ENCODE measurements around the gene LIMK1.
A peak's percentile ranks its signal among the peaks of the same experiment; 100 is the strongest.
"Not testable (repeated sequence)": the region's sequence is repeated elsewhere in the genome, so short reads cannot be mapped to it uniquely, and the experiment has no call there.

The LIMK1 gene
- total RNA-seq: 15.2 to 26.0 (median 25.1) reads per million in 3 experiments

DNA sequence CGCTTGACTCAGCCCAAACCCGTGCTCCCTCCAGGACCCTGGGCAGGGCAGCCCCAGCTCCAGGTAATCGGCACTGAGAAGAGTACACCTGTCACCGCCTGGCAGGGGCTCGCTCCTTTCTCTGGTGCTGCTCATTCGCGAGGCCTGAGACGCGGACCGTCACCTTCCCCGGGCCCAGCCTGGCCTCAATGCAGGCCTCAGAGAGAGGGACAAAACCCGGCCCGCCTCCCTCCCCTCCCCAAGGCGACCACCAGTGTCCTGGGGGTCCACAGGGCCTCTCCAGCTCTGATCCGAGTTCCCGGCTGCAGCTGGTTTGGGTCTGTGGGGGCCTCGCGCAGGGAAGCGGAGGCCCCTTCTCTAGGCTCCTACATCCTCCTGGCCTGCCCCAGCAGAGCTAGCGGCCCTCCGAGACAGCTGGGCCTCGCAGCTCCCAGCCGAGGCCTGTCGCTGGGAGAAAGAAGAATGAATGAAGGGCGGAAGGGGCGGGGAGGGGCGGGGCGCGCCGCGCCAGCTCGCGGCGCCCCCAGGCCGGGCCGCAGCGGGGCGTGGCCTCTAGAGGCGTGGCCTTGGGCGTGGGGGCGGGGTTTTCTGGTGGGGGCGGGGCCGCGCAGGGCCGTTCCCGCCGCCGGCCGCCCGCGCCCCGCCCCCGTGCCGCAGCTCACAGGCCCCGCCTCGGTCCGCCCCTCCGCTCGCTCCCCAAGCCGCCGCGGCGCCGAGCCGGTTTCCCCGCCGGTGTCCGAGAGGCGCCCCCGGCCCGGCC lies at the start of gene LIMK1:
LIMK1 (plus strand) TSS at position 688 of the 760 bp plus-strand sequence. CDS start 187 bp downstream, outside the sequence.
- DNase-seq: peak; percentile 77

DNA sequence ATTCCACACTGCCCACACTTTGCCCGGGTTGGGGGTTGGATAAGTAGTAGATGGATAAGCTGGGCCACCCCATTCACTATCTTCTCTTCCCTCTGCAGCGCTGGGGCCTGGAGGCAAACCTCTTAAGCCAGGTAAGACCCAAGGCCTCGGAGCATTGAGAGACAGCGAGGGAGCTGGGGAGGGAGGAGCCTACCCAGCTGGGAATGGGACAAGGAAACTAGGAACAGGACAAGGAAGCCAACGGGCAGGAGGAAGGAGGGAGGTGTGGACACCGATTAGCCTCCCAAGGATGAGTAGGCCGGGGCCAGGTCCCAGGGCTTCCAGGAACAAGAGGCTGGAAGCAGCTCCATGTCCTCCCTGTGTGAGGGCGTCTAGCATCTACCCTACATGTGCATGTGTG lies 46.0 kb upstream of the LIMK1 start:
- DNase-seq: no peak

DNA sequence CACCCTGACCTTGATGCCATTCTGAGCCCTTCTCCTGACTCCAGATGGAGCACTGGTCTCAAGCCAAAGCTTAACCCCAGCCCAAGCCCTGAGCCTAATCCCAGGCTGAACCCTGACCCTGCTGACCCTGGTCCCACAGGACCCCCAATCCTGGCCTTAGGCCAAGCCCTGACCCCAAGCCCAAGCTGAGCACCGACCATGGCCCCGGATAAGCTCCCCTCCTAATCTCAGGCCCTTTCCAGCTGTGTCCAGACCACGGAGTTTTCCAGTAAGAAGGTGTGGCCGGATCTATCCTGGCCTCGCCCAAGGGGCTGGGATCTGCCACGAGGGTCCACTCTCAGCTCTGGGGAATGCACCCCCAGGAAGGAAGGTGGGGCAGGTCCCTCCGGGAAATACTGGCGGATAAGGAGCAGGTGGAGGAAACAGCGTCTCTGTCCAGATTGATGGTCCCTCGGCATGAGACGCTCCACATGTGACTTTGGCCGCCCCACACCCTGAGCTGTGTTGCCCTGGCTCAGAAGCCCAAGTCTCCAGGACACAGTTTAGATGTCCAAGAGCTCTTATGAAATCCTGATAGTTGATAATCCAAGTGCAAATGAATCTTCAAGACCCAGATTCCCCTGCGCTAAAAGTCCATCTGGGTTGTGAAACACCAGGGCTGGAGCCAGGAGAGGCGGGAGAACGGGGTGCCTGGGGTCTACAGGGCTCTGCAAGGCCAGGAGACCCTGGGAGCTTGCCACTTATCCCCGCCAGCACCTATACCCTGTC lies 45.2 kb upstream of the LIMK1 start:
- DNase-seq: no peak

DNA sequence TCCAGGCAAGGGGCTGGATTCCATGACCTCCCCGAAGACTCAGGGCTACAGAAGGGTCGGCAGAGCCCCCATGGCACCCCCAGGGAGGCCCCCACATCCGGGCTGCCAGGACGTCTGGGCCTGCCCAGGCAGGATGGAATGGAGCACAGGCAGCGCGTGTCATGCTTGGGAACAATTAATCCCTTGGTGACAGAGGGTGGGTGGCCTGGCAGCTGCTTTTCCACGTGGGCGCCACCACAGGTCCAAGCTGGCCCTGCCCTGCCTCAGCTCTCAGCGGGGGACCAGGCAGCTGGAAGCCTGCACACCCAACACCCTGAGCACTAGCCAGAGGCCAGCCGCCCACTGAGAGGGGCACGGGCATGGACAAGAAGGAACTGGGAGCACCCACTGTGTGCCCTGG lies 44.3 kb upstream of the LIMK1 start:
- DNase-seq: no peak

DNA sequence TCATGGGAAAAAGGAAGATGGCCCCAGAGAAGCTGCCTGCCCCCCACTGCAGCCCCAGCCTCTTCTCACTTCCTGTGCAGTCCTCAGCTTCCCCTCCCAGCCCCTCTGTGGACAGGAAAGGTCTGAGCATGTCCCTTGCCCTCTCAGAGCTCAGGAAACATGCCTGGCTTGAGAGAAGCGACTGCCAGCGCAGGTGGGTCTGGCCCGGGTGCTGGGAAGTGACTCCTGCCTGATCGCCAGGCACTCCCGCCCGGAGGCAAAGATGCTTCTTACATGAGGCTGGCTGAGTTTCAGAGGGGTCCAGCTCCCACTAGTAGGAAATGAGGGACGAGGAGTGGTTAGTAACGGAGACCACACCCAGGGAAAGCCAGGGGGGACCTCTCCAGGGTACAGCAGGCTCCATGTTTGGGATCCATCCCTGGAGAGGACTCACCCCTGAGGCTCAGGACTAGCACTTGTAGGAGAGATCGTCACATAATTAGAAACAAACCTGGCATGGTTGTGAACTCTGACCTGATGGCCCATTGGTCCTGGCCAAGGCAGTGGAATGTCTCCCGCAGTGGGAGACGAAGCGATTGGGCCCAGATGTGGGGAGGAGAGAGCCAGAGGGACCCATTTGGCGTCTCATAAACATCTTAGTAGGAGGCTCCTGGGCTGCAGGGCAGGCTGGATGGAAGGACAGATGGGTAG lies 43.4 kb upstream of the LIMK1 start:
- no peak for DNase-seq

DNA sequence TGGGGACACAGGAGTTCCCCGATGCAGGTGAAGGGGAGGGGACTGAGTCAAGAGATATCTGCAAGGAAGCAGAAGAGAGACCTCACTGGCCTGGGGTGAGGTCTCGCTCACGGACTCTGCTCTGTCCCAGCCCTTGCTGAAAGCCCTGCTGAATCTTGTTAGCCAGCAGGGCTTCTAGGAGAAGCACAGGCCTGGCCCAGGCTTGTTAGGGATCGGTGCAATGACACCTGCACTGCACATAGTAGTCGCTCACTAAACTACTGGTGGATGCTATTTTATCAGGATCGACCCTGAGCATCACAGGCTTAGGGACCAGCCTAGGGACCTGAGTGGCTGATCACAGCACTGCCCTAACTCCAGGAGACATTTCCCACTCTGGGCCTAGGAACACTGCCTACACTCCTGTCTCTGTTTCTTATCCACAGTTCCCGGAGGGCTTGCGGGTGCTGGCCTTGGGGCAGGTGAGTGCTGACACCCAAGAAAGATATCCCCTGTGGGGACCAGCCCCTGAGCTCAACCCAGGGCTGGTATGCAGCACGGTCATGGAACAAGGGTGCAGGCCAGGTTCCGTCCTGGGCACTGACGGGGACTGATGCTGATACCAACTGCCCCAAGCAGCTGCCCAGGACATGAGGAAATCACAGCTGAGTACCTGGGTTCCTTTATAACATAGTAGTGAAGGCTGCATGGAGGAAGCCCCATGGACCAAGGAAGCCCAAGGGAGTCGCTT lies 42.6 kb upstream of the LIMK1 start:
- DNase-seq: no peak

DNA sequence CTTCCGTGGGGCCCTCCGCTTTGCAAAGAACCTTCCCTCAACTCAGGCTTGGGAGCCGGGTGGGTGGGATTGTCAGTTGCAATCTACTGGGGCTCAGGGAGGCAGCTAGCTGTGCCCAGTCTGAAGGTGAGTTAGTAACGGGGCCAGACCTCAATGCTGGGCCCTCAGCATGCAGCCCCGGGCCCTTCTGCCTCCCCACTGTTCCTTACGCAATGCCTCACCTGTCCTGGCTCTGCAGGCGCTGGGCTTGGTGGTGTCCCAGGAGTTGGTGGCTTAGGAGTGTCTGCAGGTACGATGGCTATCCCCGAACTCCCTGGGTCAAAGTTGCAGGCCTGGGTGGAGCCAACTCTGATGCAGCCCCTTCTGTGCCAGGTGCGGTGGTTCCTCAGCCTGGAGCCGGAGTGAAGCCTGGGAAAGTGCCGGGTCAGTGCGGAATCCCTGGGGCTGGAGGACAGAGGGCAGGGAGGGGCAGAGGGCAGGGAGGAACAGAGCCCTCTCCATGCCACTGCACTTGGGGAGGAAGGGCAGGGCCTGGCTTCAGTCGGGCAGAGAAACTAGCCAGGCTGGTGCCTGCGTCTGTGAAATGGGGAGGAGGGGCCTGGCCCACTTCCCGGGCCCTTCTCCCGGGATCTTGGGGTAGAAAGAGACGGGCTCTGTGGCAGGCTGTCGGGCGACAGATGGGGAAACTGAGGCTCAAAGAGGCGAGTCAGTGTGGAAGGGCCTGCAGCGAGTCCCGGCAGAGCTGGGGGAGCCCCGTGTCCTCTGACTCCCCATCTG lies 40.7 kb upstream of the LIMK1 start:
- DNase-seq: no peak

DNA sequence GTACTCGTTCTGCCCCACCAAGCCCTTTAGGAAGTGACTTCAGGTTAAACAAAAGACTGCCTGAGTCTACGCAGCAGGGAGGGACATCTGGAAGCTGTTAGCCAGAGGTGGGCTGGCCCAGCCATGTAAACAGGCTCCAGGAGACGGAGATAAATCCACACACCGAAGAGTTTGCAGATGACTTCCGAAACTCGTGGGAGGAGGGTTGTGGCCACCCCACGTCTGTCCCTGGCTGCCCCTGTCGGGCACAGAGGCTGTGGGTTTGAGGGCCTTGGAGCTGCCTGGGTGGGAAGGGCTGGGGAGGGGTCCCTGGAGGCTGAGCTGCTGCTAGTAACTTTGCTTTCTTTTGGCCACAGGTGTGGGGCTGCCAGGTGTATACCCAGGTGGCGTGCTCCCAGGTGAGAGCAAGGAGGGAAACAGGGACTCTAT lies 40.1 kb upstream of the LIMK1 start:
- no peak for DNase-seq

DNA sequence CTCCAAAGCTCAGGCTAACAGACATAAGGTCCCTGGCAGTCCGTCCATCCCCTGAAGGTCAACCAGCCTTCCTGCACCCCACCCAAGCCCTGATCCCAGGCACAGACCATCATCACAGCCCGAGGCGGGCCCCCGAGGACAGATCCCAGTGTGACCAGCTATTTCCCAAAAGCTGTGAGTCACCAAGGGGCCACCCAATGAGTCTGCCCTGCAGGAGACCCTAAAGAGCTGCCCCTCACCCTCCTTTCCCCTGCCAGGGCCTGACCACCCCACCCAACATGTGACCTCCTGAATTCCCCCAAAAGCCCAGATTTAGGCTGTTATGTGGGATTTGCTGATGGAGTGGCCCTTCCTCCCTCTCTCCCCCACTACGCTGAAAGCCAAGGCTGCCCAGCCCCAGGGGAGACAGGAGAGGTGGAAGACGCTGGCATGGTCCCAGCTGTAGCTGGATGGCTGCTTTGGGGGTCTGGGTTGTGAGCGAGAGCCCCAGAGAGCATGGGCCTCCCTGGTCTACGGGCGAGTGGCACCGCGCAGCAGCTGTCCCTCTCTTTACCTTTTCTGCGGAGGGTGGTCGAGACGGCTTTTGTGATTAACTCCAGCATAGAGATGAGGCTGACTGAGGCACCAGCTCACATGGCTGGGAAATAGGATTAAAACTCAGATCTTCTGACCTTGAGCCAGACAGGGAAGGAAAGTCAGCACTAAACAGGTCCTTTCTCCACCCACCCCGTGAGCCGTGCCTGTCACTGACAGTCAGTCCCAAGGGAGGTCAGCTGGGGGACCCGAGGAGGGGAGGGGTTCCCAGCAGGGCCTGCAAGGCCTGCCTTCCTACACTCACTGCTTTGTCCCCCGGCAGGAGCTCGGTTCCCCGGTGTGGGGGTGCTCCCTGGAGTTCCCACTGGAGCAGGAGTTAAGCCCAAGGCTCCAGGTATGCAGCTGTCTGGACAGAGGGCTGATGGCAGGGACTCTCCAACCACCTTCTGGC lies 38.9 kb upstream of the LIMK1 start:
- no peak for DNase-seq

DNA sequence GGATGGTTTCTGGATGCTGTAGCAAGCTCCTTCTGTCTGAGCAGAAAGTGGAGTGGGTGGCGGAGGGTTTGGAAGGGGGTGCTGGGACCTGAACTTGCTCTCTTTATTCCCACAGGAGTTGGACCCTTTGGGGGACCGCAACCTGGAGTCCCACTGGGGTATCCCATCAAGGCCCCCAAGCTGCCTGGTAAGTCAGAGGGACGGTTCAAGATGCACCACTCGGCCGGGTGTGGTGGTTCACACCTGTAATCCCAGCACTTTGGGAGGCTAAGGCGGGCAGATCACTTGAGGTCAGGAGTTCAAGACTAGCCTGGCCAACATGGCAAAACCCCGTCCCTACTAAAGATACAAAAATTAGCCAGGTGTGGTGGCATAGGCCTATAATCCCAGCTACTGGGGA lies 37.0 kb upstream of the LIMK1 start:
- not testable (repeated sequence) for DNase-seq

DNA sequence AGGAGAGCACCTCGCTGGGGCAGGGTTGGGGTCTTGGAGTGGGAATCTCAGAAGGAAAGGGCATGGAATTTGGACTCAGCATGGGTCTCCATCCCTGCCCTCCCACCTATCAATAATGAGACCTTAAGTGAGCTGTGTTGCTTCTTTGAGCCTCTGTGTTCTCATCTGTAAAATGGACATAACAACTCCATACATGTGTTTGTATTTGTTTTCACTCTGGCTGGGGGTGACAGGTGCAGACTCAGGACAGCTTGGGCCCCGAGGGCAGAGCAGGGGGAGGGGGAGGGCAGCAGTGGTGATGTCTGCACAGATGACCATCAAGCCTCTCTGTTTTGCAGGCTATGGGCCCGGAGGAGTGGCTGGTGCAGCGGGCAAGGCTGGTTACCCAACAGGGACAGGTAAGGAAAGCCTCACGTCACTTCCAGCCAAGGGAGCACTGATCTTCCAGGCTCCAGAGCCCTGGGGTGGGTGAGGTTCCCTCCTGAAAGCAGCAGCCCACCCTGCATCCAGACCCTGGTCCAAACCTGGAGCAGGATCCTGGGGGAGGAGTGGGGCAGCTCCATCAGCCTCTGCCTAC lies 35.7 kb upstream of the LIMK1 start:
- no peak for DNase-seq

DNA sequence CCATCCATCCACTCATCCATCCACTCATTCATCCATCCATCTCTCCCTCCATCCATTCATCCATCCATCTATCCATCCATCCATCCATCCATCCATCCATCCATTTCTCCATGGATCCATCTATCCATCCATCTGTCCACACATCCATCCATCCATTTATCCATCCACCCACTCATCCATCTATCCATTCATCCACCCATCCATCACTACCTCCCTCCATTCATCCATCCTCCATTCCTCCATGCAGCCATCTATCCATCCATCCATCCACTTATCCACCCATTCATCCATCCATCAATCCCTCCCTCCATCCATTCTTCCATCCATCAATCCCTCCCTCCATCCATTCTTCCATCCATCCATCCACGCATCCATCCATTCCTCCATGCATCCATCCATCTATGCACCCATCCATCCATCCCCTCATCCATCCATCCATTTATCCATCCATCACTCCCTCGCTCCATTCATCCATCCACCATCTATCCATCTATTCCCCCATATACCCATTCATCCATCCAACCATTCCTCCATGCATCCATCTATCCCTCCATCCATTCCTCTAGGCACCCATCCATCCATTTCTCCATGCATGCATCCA lies 34.5 kb upstream of the LIMK1 start:
- DNase-seq: no peak

DNA sequence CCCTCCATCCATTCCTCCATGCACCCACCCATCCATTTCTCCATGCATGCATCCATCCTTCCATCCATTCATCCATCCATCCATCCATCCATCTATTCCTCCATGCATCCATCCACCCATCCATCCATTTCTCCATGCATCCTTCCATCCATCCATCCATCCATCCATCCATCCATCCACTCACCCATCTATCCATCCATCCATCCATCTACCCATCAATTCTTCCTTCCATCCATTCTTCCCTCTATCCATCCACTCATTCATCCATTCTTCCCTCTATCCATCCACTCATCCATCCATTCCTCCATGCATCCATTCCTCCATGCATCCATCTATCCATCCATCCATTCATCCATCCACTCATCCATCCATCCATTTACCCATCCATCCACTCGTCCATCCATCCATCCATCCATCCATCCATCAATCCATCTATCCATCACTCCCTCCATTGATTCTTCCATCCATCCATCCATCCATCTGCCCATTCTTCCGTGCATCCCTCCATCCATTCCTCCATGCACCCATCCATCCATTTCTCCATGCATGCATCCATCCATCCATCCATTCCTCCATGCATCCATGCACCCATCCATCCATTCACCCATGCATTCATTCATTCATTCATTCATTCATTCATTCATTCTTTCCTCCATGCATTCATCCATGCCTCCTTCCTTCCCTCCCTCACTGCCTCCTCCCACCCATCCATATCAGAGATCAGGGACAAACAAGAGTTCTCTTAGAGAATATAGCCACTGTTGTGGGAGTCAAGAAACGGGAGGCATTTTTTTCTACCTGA lies 33.4 kb upstream of the LIMK1 start:
- no peak for DNase-seq

DNA sequence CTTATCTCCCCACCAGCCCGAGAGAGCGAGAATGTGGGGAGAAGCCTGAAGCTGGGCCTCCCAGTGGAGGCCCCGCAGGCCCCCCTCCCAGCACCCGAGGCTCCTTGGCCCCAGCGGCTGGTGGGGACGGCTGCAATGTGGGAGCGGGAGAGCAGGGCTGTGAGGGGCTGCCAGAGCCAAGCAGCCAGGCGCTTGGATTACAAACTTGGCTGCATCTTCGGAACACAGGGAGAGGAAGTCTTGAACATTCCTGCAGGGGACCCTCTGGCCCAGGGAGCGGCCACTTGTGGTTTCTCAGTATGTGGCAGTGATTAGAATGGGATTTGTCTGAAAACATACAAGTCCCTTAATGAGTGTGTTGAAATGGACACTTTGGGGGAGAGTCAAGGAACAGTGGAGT lies 32.4 kb upstream of the LIMK1 start:
- no peak for DNase-seq

DNA sequence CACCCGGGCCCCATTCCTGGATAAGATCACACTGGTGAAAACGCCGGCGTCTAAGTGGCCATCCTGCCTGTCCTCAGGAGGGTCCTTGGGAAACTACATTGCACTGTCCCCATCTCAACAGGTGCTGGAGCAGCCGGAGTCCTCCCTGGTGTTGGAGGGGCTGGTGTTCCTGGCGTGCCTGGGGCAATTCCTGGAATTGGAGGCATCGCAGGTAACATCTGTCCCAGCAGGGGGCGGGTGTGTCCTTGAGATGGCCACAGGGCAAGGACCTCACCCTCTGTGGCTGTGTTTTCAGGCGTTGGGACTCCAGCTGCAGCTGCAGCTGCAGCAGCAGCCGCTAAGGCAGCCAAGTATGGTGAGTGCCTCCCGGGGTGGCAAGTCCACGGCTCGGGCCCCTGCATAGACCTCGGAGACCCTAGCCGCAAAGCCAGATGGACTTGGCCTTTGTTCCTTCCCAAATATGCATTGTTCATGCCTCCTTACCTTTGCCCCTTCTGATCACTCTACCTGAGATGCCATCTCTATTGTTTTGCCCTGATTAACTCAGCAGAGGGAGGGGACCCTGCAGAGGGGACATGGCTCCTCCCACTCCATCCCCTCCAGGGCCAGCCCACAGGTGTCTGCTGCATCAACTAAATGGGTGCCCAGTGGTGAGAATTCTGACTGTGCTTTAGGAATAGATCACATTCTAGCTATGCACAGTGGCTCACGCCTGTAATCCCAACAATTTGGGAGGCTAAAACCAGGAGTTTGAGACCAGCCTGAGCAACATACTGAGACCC lies 31.8 kb upstream of the LIMK1 start:
- DNase-seq: no peak

DNA sequence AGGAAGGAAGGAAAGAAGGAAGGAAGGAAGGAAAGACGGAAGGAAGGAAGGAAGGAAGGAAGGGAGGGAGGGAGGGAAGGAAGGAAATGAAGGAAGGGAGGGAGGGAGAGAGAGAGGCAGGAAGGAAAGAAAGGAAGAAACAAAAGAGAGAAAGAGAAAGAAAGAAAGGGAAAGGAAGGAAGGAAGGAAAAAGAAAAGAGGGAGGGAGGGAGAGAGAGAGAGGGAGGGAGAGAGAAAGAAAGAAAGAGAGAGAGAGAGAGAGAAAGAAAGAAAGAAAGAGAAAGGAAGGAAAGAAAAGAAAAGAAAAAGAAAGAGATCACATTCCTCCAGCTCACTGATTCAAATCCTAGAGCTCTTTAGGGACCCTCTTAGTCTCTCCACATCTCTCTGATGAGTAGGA lies 31.0 kb upstream of the LIMK1 start:
- DNase-seq: no peak

DNA sequence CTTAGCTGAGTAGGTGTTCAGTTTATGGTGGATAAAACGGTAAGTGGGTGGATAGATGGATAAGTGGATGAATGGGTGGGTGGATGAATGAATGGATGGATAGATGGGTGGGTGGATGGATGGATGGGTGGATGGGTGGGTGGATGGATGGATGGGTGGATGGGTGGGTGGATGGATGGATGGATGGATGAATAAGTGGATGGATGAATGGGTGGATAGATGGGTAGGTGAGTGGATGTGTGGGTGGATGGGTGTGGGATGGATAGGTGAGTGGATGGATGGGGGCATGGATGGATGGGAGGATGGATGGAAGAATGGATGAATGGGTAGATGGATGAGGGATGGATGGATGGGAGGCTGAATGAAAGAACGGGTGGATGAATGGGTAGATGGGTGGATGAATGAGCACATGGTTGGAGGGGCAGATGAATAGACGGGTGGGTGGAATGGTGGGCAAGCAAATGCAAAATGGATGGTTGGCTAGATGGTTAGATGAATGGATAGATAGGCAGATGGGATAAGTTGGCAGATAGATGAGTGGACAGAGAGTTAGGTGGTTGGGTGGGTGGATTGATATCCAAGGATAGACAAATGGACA lies 29.9 kb upstream of the LIMK1 start:
- no peak for DNase-seq
